ENCODE results near the gene CHAF1A.

The CHAF1A gene

DNA sequence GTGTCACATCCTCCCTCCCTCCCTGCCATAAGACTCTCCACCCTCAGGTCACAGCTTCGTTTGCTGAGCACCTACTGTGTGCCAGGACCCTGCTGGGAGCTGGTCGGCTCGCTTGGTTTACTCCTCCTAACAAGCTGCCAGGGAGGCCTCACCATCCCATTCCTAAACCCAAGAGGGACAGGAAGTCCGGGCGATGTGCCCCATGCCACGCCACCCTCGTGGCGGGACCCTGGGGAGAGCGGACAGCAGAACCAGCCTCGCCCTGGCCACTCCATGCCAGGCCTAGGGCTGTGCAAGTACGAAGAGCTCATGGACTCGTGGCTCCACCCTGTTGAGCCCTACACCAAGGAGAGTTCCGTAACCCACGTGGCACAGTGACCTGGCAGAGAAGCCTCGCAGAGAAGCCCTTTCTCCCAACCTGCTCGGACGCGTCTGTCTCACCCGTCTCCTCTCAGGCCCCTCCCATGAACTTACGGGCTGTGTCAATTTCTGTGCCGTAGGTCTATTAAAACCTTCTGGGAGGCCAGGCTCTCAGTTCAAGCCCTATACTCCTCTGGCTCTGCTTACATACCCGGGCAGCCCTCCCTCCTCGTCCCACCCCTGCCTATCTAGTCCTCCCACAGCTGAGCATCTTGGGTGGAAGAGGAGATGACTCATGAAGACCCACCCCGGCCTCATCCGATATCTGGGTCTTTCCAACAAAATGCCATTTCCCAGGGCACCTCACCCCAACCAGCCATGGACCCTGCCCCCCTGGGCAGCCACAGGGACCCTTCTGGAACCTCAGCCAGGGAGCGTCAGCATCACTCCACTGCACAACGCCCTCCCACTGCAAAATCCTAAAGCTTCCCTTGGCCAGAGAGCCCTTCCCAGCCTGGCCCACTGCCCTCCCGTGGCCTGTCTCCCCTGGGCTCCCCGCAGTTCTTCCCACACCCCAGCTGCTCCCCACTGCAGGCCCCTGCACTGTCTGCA, 52.6 kb downstream of the CHAF1A start:
- peak overlapping the region; percentile 79 for H3K4me2 ChIP-seq (ENCODE audit: low read depth, low read length, poor library complexity, severe bottlenecking)
- H3K9me2 ChIP-seq (replicated peaks; ENCODE audit: low read depth, low read length) = no peaks in the 10 kb centered on the region
- H3K36me3 ChIP-seq (ENCODE audit: insufficient read depth, low read length) = peaks cover 11% of the 10 kb centered on the region; the same call in 1 of the 2 replicates
- peaks cover 15% of the 10 kb centered on the region for H3K4me1 ChIP-seq (ENCODE audit: insufficient read depth, low read length, poor library complexity, severe bottlenecking)
- H3K4me3 ChIP-seq (ENCODE audit: low read length, poor library complexity, severe bottlenecking) = peak overlapping the region; percentile 90
- H3K79me2 ChIP-seq (ENCODE audit: insufficient read depth, low read length) = peaks cover 30% of the 10 kb centered on the region
- no peak overlapping the region for H2AFZ ChIP-seq (ENCODE audit: low read length)
- H3K27me3 ChIP-seq (ENCODE audit: insufficient read depth, low read length, poor library complexity, severe bottlenecking) = no peaks in the 10 kb centered on the region
- H3F3A ChIP-seq (ENCODE audit: low read depth) = no peaks in the 10 kb centered on the region
- H3K9ac ChIP-seq (ENCODE audit: low read depth, low read length, poor library complexity, severe bottlenecking) = peak overlapping the region; percentile 72
- no peaks in the 10 kb centered on the region for H3K9me3 ChIP-seq (ENCODE audit: insufficient read depth, low read depth, low read length)
- H4K20me1 ChIP-seq (ENCODE audit: insufficient read depth, low read length, poor library complexity, severe bottlenecking) = peaks cover 24% of the 10 kb centered on the region
- TF ChIP-seq, protein P1, sequence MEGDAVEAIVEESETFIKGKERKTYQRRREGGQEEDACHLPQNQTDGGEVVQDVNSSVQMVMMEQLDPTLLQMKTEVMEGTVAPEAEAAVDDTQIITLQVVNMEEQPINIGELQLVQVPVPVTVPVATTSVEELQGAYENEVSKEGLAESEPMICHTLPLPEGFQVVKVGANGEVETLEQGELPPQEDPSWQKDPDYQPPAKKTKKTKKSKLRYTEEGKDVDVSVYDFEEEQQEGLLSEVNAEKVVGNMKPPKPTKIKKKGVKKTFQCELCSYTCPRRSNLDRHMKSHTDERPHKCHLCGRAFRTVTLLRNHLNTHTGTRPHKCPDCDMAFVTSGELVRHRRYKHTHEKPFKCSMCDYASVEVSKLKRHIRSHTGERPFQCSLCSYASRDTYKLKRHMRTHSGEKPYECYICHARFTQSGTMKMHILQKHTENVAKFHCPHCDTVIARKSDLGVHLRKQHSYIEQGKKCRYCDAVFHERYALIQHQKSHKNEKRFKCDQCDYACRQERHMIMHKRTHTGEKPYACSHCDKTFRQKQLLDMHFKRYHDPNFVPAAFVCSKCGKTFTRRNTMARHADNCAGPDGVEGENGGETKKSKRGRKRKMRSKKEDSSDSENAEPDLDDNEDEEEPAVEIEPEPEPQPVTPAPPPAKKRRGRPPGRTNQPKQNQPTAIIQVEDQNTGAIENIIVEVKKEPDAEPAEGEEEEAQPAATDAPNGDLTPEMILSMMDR (conservative IDR thresholded peaks at IDR 0.05; ENCODE audit: low read length) = no peak
- no peak for TF ChIP-seq EZH2phosphoT487 (IDR thresholded peaks at IDR 0.05; ENCODE audit: borderline replicate concordance)

DNA sequence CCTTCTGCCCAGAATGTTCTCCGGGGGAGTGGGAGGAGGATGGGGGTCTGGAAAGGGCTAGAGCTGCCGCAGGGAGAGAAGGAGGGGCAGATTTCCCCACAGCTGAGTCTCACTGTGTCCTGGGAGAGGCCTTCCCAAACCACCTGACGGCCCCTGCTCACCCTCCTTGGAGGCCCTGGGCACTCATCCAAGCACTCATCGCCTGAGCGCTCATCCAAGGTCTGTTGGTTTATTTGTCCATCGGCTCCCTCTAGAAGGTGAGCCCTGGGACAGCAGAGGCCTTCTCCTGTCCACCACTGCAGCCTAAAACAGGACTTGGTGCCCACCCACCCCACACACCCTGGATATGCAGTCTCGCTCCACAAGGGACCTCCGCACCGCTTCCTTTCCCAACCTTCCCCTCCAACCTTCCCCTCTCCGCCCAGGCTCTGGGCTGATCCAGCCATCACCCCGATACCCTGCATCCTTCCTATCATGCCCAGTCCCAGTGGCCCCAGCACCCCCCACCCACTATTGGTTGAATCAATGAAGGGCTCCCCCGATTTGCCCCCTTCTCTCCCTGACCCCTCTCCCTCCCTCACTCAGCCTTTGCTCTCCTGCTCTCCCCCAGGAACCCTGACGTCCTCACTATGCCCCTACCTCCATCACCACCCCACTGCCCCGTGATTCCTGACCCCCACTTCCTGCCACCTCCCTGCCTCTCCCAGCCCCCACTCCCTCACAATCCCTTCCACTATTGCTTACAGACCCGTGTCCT, 53.5 kb downstream of the CHAF1A start:
- H3K9me2 ChIP-seq (replicated peaks; ENCODE audit: low read depth, low read length) = no peaks in the 10 kb centered on the region
- H3K36me3 ChIP-seq (ENCODE audit: insufficient read depth, low read length) = peaks cover 11% of the 10 kb centered on the region; the same call in 1 of the 2 replicates
- H3K9me3 ChIP-seq (ENCODE audit: insufficient read depth, low read depth, low read length) = no peaks in the 10 kb centered on the region
- H3K79me2 ChIP-seq (ENCODE audit: insufficient read depth, low read length) = peaks cover 30% of the 10 kb centered on the region
- no peaks in the 10 kb centered on the region for H3F3A ChIP-seq (ENCODE audit: low read depth)
- TF ChIP-seq EZH2phosphoT487 (IDR thresholded peaks at IDR 0.05; ENCODE audit: borderline replicate concordance) = no peak
- TF ChIP-seq, protein P1 (conservative IDR thresholded peaks at IDR 0.05; ENCODE audit: low read length) = no peak
- H3K27me3 ChIP-seq (ENCODE audit: insufficient read depth, low read length, poor library complexity, severe bottlenecking) = no peaks in the 10 kb centered on the region
- H3K9ac ChIP-seq (ENCODE audit: low read depth, low read length, poor library complexity, severe bottlenecking) = peak overlapping the region; percentile 72
- peak overlapping the region; percentile 79 for H3K4me2 ChIP-seq (ENCODE audit: low read depth, low read length, poor library complexity, severe bottlenecking)
- H2AFZ ChIP-seq (ENCODE audit: low read length) = no peak overlapping the region
- H3K4me3 ChIP-seq (ENCODE audit: low read length, poor library complexity, severe bottlenecking) = peak overlapping the region; percentile 90
- H3K4me1 ChIP-seq (ENCODE audit: insufficient read depth, low read length, poor library complexity, severe bottlenecking) = peaks cover 15% of the 10 kb centered on the region
- H4K20me1 ChIP-seq (ENCODE audit: insufficient read depth, low read length, poor library complexity, severe bottlenecking) = peaks cover 24% of the 10 kb centered on the region

DNA sequence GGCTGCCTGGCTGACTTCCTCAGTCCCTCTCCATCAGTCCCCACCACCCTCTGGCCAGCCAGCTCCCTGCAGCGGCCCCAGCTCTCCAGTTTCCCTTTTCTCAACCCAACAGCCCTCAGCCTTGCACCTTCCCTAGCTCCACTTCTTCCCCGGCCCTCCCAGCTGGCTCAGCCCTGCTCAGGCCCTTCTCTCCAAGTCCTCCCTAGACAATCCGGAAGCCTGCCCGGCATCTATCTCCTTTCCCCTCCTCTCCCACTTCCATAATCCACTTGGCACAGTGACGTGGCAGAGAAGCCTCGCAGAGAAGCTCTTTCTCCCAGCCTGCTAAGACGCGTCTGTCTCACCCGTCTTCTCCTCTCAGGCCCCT, 54.0 kb downstream of the CHAF1A start:
- Histone ChIP-seq H3F3A (ENCODE audit: low read depth) (no peaks in the 10 kb centered on the region), H3K9me3 (ENCODE audit: insufficient read depth, low read depth, low read length) (no peaks in the 10 kb centered on the region), H3K9me2 (replicated peaks; ENCODE audit: low read depth, low read length) (no peaks in the 10 kb centered on the region), H3K36me3 (ENCODE audit: insufficient read depth, low read length) (peaks cover 11% of the 10 kb centered on the region; the same call in 1 of the 2 replicates), H3K79me2 (ENCODE audit: insufficient read depth, low read length) (peaks cover 30% of the 10 kb centered on the region), H3K4me2 (ENCODE audit: low read depth, low read length, poor library complexity, severe bottlenecking) (peak overlapping the region; percentile 79), H3K9ac (ENCODE audit: low read depth, low read length, poor library complexity, severe bottlenecking) (peak overlapping the region; percentile 72), H3K27me3 (ENCODE audit: insufficient read depth, low read length, poor library complexity, severe bottlenecking) (no peaks in the 10 kb centered on the region), H4K20me1 (ENCODE audit: insufficient read depth, low read length, poor library complexity, severe bottlenecking) (peaks cover 24% of the 10 kb centered on the region), H3K4me3 (ENCODE audit: low read length, poor library complexity, severe bottlenecking) (peak overlapping the region; percentile 90), H3K4me1 (ENCODE audit: insufficient read depth, low read length, poor library complexity, severe bottlenecking) (peaks cover 15% of the 10 kb centered on the region), H2AFZ (ENCODE audit: low read length) (no peak overlapping the region)
- TF ChIP-seq EZH2phosphoT487 (IDR thresholded peaks at IDR 0.05; ENCODE audit: borderline replicate concordance) = no peak
